HUES48 (cell line): ENCODE measurements around the gene CHCT1.

Experiments
- H3K27ac ChIP-seq: one replicate; pipeline ENCODE4 v1.7.0; 2013; ENCODE audit warnings: low read depth, low read length, inconsistent platforms
- H3K27me3 ChIP-seq: 2 replicates; pipeline ENCODE4 v1.6.1; 2013; ENCODE audit warnings: mild to moderate bottlenecking, low read length; ENCODE audit not compliant: control insufficient read depth, insufficient read depth
- H3K36me3 ChIP-seq: 2 replicates; pipeline ENCODE4 v1.6.1; 2013; ENCODE audit warnings: low read length; ENCODE audit not compliant: control insufficient read depth, insufficient read depth
- H3K4me1 ChIP-seq: 2 replicates; pipeline ENCODE4 v1.6.1; 2013; ENCODE audit warnings: mild to moderate bottlenecking, low read length; ENCODE audit not compliant: control insufficient read depth, insufficient read depth
- H3K4me3 ChIP-seq: 2 replicates; pipeline ENCODE4 v1.5.1; 2013; ENCODE audit warnings: mild to moderate bottlenecking, low read depth, low read length
- H3K9ac ChIP-seq: 2 replicates; pipeline ENCODE4 v1.6.1; 2013; ENCODE audit warnings: mild to moderate bottlenecking, low read depth, low read length, moderate library complexity
- H3K9me3 ChIP-seq: 2 replicates; pipeline ENCODE4 v1.6.1; 2013; ENCODE audit warnings: low read length; ENCODE audit not compliant: control insufficient read depth, insufficient read depth

CHCT1 gene

GRCh38 chr17:60445144-60445543, 22.9 kb downstream of the CHCT1 start:
- no peak overlapping the region for H3K4me3 ChIP-seq
- H3K4me1 ChIP-seq = no peaks in the 10 kb centered on the region; the same call in 1 of the 2 replicates
- H3K36me3 ChIP-seq = peaks cover 18% of the 10 kb centered on the region

DNA sequence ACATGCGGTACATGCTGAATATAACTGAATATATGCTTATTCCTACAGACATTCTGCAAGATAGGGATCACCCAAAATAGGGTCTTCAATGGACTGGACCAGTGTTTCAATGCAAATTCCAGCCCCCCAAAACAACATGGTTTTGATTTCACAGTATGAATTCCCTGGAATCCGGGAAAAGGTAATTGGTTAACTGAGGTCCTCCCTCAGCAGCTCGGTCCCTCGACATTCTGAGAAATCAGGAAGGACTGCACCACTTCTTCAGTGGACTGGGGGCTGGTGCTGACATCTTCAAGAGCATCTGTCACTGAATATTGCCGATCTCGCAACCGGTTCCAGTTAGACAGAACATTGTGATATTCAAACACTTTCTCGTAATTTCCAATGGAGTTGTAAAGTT, 25.1 kb downstream of the CHCT1 start:
- Histone ChIP-seq H3K4me3 (no peak overlapping the region), H3K27me3 (no peaks in the 10 kb centered on the region), H3K9me3 (no peaks in the 10 kb centered on the region), H3K27ac (no peak overlapping the region), H3K36me3 (peaks cover 35% of the 10 kb centered on the region), H3K9ac (no peak overlapping the region), H3K4me1 (no peaks in the 10 kb centered on the region; the same call in 1 of the 2 replicates)

More at GRCh38 chr17:60445144-60445543, 22.9 kb downstream of the CHCT1 start:
- Histone ChIP-seq H3K9me3 (no peaks in the 10 kb centered on the region), H3K9ac (no peak overlapping the region), H3K27me3 (no peaks in the 10 kb centered on the region), H3K27ac (no peak overlapping the region)

DNA sequence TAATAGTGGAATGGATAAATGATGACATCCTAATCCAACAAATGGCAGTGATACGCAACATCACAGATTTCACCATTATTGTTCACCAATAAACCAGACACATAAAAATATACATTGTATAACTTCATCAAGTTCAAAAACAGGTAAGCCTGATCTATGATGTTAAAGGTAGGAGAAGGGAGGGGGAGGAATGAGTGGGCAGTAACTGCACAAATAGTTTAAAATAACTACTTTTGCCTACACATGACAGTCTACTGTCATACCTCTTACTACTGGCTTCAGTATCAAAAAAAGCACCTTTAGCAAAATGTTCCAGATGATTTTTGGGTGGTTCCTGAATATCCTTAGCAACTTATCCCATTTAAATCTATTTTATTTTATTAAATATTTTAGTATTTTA, 28.8 kb downstream of the CHCT1 start:
- Histone ChIP-seq H3K27ac (no peak overlapping the region), H3K4me1 (no peaks in the 10 kb centered on the region), H3K9ac (no peak overlapping the region), H3K36me3 (peaks cover 54% of the 10 kb centered on the region), H3K9me3 (no peaks in the 10 kb centered on the region), H3K27me3 (no peaks in the 10 kb centered on the region), H3K4me3 (no peak overlapping the region)

DNA sequence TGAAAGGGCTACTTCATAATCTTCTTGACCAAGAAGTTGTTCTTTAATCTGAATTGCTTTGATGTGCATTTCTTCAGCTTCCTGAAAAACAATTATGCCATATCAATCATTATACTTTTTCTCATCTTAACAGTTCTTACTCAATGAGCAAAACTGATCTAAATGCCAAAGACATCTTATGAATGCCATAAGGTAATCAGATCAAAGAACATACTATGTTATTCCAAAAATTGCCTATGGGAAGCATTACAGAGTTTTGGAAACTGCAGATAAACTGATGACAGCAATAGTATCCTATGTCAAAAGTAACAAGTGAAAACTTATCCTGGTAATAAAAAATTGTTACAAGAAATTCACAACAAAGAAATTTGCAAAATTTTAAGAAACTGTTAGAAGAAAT, 29.7 kb downstream of the CHCT1 start:
- Histone ChIP-seq H3K9me3 (no peaks in the 10 kb centered on the region), H3K27me3 (no peaks in the 10 kb centered on the region), H3K4me3 (no peak overlapping the region), H3K36me3 (peaks cover 56% of the 10 kb centered on the region), H3K9ac (no peak overlapping the region), H3K4me1 (no peaks in the 10 kb centered on the region), H3K27ac (no peak overlapping the region)

DNA sequence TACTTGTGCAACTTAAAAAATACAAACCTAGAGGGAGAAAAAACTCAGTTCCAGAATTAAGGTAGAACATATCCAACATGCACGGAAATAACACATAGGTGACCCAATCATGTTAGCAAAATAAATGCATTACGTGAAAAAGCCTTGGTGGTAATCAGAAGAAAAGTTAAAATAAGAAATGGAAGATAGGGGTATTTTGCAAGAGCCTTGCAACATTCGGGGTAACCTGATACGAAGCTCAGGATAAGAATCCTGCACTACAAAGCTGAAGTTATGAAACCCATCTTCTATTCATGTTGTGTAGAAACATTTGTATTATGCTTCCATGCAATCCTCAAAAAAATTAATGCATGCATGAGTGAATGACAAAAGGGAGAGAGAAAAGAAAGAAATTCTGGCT, 33.1 kb downstream of the CHCT1 start:
- no peak overlapping the region for H3K9ac ChIP-seq
- no peaks in the 10 kb centered on the region for H3K27me3 ChIP-seq
- H3K36me3 ChIP-seq = peaks cover 69% of the 10 kb centered on the region
- no peaks in the 10 kb centered on the region for H3K4me1 ChIP-seq
- H3K4me3 ChIP-seq = no peak overlapping the region
- no peaks in the 10 kb centered on the region for H3K9me3 ChIP-seq
- H3K27ac ChIP-seq = no peak overlapping the region

- no peaks in the 10 kb centered on the region for H3K4me1 ChIP-seq
- H3K27ac ChIP-seq = no peak overlapping the region
- no peak overlapping the region for H3K4me3 ChIP-seq
- no peaks in the 10 kb centered on the region for H3K27me3 ChIP-seq
- no peak overlapping the region for H3K9ac ChIP-seq
- H3K9me3 ChIP-seq = no peaks in the 10 kb centered on the region
- peaks cover 70% of the 10 kb centered on the region for H3K36me3 ChIP-seq
Measured at GRCh38 chr17:60457148-60457547, 34.9 kb downstream of the CHCT1 start.

- Histone ChIP-seq H3K27ac (no peak overlapping the region), H3K36me3 (peaks cover 85% of the 10 kb centered on the region), H3K4me1 (no peaks in the 10 kb centered on the region), H3K9ac (no peak overlapping the region), H3K9me3 (no peaks in the 10 kb centered on the region), H3K4me3 (no peak overlapping the region), H3K27me3 (no peaks in the 10 kb centered on the region)
Measured at GRCh38 chr17:60461584-60461983, 39.3 kb downstream of the CHCT1 start.

- H3K4me3 ChIP-seq = no peak overlapping the region
- H3K4me1 ChIP-seq = no peaks in the 10 kb centered on the region
- no peaks in the 10 kb centered on the region for H3K27me3 ChIP-seq
- H3K36me3 ChIP-seq = peaks cover 73% of the 10 kb centered on the region
- no peaks in the 10 kb centered on the region for H3K9me3 ChIP-seq
- no peak overlapping the region for H3K27ac ChIP-seq
- no peak overlapping the region for H3K9ac ChIP-seq
Measured at GRCh38 chr17:60463157-60463835, 41.0 kb downstream of the CHCT1 start.

DNA sequence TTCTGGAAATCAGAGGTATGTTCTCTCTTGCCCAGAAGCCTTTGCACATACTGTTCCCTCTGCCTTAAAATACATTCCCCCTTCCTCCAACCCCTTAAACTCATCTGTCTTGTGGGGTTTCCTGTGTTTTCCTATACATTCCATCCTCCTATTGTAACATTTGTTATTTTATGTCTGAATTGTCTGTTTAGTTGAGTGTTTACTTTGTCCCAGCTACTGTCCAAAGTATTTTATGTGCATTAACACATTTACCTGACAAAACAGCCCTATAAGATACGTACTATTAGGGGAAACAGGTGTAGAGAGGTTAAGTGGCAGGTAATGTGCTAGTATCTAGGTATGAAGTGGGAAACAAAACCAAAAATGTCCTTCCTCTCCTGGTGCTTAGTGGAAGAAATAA, 42.1 kb downstream of the CHCT1 start:
- Histone ChIP-seq H3K27me3 (no peaks in the 10 kb centered on the region), H3K36me3 (peaks cover 68% of the 10 kb centered on the region), H3K4me1 (no peaks in the 10 kb centered on the region), H3K4me3 (no peak overlapping the region), H3K9me3 (no peaks in the 10 kb centered on the region), H3K9ac (no peak overlapping the region), H3K27ac (no peak overlapping the region)

DNA sequence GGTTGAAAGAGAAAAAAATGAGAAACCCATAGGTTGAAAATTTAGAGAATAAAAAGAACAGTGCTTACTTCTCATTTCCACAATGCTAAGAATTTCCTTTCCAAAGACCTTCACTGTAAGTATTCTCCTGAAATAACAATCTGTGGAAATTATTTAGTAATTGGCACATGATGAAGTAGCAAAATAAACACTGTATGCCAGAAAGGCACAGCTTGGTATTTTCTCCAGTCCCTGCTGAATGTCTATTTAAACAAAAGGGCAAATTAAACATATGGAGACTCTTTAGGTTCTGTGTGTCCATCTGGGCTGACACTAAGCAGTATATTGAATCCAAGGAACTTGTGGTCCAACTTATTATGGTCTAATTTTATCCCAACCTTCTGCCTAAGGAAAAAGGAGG, 46.1 kb downstream of the CHCT1 start:
- Histone ChIP-seq H3K4me3 (no peak overlapping the region), H3K27me3 (no peaks in the 10 kb centered on the region), H3K27ac (no peak overlapping the region), H3K9me3 (no peaks in the 10 kb centered on the region), H3K36me3 (peaks cover 40% of the 10 kb centered on the region), H3K9ac (no peak overlapping the region), H3K4me1 (no peaks in the 10 kb centered on the region)

GRCh38 chr17:60471451-60471850, 49.2 kb downstream of the CHCT1 start:
- Histone ChIP-seq H3K27me3 (no peaks in the 10 kb centered on the region), H3K9ac (no peak overlapping the region), H3K9me3 (no peaks in the 10 kb centered on the region), H3K4me3 (no peak overlapping the region), H3K4me1 (no peaks in the 10 kb centered on the region), H3K27ac (no peak overlapping the region), H3K36me3 (0 out of 2 replicates have a peak, but pooled peaks cover 10% of the 10 kb centered on the region)
